Lower lobe of right lung (tissue), 2 donors: ENCODE data around the gene HEATR5B. TPM values are rescaled to one million over a fixed set of nuclear protein-coding genes. Genes with fewer than 3 reads are reported as not detected.
"Not testable (repeated sequence)": the region's sequence is repeated elsewhere in the genome, so short reads cannot be mapped to it uniquely, and the experiment has no call there.

Experiments
- ATAC-seq, 2 donors: fragments of 200-7000 bp; cut with Tn5 transposase; one replicate each; pipeline ENCODE4 v1.9.1; 2020 to 2022; ENCODE audit warnings: mild to moderate bottlenecking in 2 of 2, moderate library complexity in 2 of 2
- DNase-seq: peaks from one replicate; pipeline ENCODE4 v3.0.0-alpha.2; 2020
- H3K27ac ChIP-seq: fragments of 200-600 bp; one replicate; pipeline ENCODE4 v1.8.0; 2022
- H3K27me3 ChIP-seq: fragments of 200-600 bp; one replicate; pipeline ENCODE4 v1.8.0; 2022; ENCODE audit warnings: low read depth
- H3K36me3 ChIP-seq: fragments of 200-600 bp; one replicate; pipeline ENCODE4 v1.8.0; 2022; ENCODE audit warnings: mild to moderate bottlenecking
- H3K4me1 ChIP-seq: fragments of 200-600 bp; one replicate; pipeline ENCODE4 v1.8.0; 2022
- H3K4me3 ChIP-seq: fragments of 200-600 bp; one replicate; pipeline ENCODE4 v1.8.0; 2022; ENCODE audit warnings: mild to moderate bottlenecking
- H3K9me3 ChIP-seq: fragments of 200-600 bp; one replicate; pipeline ENCODE4 v1.8.0; 2022
- intact Hi-C: fragments of 100-400 bp; cut with DNase I; formaldehyde crosslinking; loops from one replicate; pipeline ENCODE4 v1.11.0; 2022
- total RNA-seq: library from RNA; stranded (reverse); fragmentation: NEBNext Ultra II Directional; extraction: Animal tissue kit (Norgen Biotek cat#: 25700); gene quantifications from one replicate; pipeline ENCODE4 v1.2.1, GENCODE V29; 2021
- TF ChIP-seq, protein P1 (sequence below): fragments of 200-600 bp; IDR thresholded peaks from one replicate; pipeline ENCODE4 v1.8.0; 2022; ENCODE audit warnings: antibody characterized with exemption, mild to moderate bottlenecking
- donor health status: DM: no; HTN: yes; CAD: no; lungs with severe emphysema.

HEATR5B gene
- total RNA-seq, 1 donor from 2014 or later: 33.9 TPM

DNA sequence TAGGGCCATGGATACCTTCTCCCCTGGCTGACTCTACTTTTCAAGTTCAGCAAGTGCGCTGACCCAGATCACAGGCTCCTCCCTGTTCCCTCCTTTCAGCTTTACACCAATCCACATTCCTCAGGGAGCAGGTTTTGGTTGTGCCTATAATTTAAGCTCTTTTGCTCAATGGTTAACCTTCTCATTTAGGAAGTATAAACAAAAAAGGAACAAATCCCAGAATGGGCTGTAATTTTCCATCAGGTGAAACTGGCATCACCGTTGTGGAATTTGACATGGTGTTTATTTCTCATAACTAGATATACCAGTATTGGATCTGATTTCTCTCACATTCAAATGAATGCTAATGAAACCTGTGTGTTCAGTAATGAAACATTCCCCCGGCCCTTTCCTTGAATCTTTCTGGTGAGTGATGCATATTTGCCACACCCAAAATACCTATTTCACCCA is 131.4 kb downstream of the HEATR5B start:
- TF ChIP-seq, protein P1, sequence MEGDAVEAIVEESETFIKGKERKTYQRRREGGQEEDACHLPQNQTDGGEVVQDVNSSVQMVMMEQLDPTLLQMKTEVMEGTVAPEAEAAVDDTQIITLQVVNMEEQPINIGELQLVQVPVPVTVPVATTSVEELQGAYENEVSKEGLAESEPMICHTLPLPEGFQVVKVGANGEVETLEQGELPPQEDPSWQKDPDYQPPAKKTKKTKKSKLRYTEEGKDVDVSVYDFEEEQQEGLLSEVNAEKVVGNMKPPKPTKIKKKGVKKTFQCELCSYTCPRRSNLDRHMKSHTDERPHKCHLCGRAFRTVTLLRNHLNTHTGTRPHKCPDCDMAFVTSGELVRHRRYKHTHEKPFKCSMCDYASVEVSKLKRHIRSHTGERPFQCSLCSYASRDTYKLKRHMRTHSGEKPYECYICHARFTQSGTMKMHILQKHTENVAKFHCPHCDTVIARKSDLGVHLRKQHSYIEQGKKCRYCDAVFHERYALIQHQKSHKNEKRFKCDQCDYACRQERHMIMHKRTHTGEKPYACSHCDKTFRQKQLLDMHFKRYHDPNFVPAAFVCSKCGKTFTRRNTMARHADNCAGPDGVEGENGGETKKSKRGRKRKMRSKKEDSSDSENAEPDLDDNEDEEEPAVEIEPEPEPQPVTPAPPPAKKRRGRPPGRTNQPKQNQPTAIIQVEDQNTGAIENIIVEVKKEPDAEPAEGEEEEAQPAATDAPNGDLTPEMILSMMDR: no peak
- Histone ChIP-seq H3K27me3 (no peaks in the 10 kb centered on the region), H3K36me3 (no peaks in the 10 kb centered on the region), H3K9me3 (no peaks in the 10 kb centered on the region), H3K27ac (no peak overlapping the region), H3K4me3 (no peak overlapping the region), H3K4me1 (peaks cover 14% of the 10 kb centered on the region)
- ATAC-seq: peak; percentile 39 to 68
- intact Hi-C loops: no loop called here
- DNase-seq: no peak

DNA sequence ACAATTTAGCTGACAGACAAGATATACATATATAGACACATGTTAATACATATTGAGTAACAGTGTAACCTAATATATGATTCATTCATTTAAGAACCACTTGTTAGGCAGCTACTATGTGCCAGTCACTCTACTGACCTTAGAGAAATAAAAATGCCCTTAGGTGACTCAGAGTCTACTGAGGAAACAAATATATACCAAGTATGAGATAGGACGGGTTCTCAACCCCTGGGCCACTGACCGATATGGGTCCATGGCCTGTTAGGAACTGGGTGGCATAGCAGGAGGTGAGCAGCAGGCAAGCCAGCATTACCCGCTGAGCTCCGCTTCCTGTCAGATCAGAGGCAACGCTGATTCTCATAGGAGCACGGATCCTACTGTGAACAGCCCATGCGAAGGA is 132.6 kb downstream of the HEATR5B start:
- H3K4me3 ChIP-seq: no peak overlapping the region
- H3K36me3 ChIP-seq: no peaks in the 10 kb centered on the region
- ATAC-seq (peak; percentile 39 to 48), DNase-seq (no peak)
- H3K27ac ChIP-seq: no peak overlapping the region
- H3K9me3 ChIP-seq: no peaks in the 10 kb centered on the region
- H3K4me1 ChIP-seq: peaks cover 9% of the 10 kb centered on the region
- intact Hi-C loops: no loop called here
- TF ChIP-seq, protein P1: no peak
- no peaks in the 10 kb centered on the region for H3K27me3 ChIP-seq

DNA sequence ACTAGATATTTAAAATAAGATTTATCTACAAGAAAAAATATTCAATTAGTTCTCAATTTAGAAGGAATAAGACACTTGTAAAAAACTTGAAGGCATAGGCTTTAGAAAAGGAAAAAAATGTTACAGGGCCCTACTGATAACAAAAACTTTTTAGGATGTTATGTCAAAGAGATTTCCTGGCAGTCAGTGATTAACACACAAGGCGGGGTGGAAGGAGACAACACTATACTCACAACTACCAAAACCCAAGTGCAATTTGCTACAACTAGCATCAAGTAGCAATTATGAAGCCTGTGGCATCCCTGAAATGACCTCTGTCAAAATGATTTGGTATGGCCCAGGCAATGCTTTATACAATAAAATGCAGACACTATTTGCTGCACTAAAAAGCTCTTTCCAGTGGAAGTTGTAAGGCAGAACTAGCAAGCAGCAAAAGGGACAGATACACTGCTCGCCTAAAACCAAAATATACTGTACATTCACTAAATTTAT is 133.1 kb downstream of the HEATR5B start:
- Histone ChIP-seq H3K36me3 (no peaks in the 10 kb centered on the region), H3K4me1 (peaks cover 9% of the 10 kb centered on the region), H3K27ac (no peak overlapping the region), H3K9me3 (no peaks in the 10 kb centered on the region), H3K4me3 (no peak overlapping the region), H3K27me3 (no peaks in the 10 kb centered on the region)
- TF ChIP-seq, protein P1: no peak
- ATAC-seq (no peak), DNase-seq (no peak)
- intact Hi-C loops: no loop called here

DNA sequence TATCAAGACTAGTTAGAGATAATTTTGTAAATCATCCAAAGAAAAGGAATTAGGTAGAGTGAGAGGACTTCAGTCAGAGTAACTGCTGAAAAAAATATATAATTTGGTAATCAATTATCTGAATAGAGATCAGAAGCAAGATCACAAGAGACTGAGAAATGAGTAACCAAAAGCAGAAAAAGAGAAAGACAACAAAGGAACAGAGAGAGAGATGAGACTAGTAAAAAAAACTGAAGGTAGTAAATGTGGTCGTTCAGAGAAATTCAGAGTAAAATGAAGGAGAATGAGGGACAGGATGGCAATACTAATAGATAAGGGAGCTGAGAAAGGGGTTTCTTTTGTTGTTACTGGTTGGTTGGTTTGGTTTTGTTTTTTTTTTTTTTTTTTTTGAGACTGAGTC is 134.3 kb downstream of the HEATR5B start:
- TF ChIP-seq, protein P1: no peak
- Histone ChIP-seq H3K4me3 (no peak overlapping the region), H3K27ac (no peak overlapping the region), H3K9me3 (no peaks in the 10 kb centered on the region), H3K36me3 (no peaks in the 10 kb centered on the region), H3K4me1 (peaks cover 9% of the 10 kb centered on the region), H3K27me3 (no peaks in the 10 kb centered on the region)
- ATAC-seq (no peak), DNase-seq (no peak)
- intact Hi-C loops: no loop called here

DNA sequence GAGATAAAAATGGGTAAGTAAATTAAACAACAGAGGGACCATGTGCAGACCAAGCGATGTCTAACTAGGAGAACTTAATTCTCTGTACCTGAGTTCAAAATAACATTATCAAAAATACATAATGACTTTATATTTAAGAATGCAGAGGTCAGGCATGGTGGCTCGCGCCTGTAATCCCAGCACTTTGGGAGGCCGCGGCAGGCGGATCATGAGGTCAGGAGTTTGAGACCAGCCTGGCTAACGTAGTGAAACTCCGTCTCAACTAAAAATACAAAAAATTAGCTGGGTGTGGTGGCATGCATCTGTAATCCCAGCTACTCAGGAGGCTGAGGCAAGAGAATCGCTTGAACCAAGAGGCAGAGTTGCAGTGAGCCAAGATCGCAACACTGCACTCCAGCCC is 138.9 kb downstream of the HEATR5B start:
- ATAC-seq, H3K9me3 ChIP-seq, H3K36me3 ChIP-seq, H3K4me1 ChIP-seq, H3K27me3 ChIP-seq, H3K4me3 ChIP-seq, H3K27ac ChIP-seq, intact Hi-C loops, DNase-seq: not testable (repeated sequence)

DNA sequence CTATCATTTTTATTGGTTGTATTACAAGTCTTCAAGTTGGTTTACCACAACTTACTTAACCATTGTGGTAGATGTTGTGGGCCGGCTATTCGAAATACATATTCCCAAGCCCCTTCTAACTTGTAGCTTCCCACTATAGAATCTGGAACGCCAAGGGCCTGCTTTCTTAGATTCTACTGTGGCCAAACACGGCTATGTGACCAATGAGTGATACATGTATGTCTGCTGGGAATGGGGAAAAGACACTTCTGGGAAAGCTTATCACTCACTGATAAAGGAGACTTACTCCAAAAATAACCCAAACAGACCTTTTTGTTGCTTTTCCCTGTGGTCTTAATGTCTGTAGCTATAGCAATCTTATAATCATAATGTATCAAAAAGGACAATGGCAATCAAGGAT is 142.3 kb downstream of the HEATR5B start:
- ATAC-seq: no peak
- no peak overlapping the region for H3K4me3 ChIP-seq
- no peaks in the 10 kb centered on the region for H3K36me3 ChIP-seq
- H3K27me3 ChIP-seq: no peaks in the 10 kb centered on the region
- H3K27ac ChIP-seq: no peak overlapping the region
- H3K9me3 ChIP-seq: no peaks in the 10 kb centered on the region
- intact Hi-C loops: no loop called here
- DNase-seq: no peak
- H3K4me1 ChIP-seq: no peaks in the 10 kb centered on the region
- TF ChIP-seq, protein P1: no peak

DNA sequence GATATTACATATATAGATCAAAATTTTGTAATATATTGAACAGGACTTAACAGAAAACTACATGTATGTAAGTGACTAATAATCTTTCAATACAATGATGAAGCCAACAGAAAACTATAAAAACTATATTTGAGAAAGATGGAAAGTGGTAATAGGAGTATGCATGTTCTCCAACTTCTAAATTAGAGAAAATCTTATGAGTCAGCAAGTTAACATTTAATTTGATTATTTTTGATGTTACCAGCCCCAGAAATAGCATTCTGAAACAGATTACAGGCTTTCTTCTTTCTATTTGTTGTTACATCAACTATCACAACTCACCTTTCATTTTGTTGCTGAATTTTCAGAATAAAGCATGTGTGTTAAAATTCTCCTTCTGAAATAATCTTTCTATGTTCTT is 147.6 kb downstream of the HEATR5B start:
- intact Hi-C loops, ATAC-seq, H3K4me1 ChIP-seq, H3K36me3 ChIP-seq, H3K9me3 ChIP-seq, H3K4me3 ChIP-seq, DNase-seq, H3K27me3 ChIP-seq, H3K27ac ChIP-seq: not testable (repeated sequence)

DNA sequence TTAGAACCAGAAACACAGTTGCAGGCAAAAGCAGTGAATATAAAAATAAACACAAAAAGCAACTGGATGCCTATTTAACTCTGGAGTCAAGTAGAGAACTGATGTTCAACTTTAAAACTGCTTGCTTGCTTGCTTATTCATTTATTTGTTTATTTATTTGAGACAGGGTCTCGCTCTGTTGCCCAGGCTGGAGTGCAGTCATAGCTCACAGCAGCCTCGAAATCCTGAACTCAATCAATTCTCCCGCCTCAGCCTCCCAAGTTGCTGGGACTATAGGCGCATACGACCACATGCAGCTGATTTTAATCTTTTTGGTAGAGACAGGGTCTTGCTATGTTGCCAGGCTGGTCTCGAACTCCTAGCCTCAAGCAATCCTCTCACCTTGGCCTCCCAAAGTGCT is 152.5 kb downstream of the HEATR5B start:
- intact Hi-C loops, H3K27me3 ChIP-seq, H3K4me1 ChIP-seq, H3K27ac ChIP-seq, H3K4me3 ChIP-seq, H3K36me3 ChIP-seq, DNase-seq, H3K9me3 ChIP-seq, ATAC-seq: not testable (repeated sequence)
